Measurements from ENCODE around the gene RASA1.

The RASA1 gene

GRCh38 chr5:87361536-87362213, 94.0 kb downstream of the RASA1 start:
- peaks cover 7% of the 10 kb centered on the region; the same call in 1 of the 2 replicates for H3K36me3 ChIP-seq (ENCODE audit: insufficient read depth, low read length)
- TF ChIP-seq EZH2 (IDR thresholded peaks at IDR 0.05; ENCODE audit: borderline replicate concordance, low read length) (no peak), CTCF (IDR thresholded peaks at IDR 0.05; ENCODE audit: low read length) (no peak)
- no peaks in the 10 kb centered on the region for H4K20me1 ChIP-seq (ENCODE audit: insufficient read depth, low read length)

GRCh38 chr5:87367243-87367642, 99.6 kb downstream of the RASA1 start:
- H3K4me1 ChIP-seq (ENCODE audit: insufficient read depth, low read length, severe bottlenecking), result no peaks in the 10 kb centered on the region
- no peak overlapping the region for H2AFZ ChIP-seq (ENCODE audit: low read length)
- no peaks in the 10 kb centered on the region for H3K9me3 ChIP-seq (ENCODE audit: low read length)
- peaks cover 23% of the 10 kb centered on the region; the same call in 1 of the 2 replicates for H3K36me3 ChIP-seq (ENCODE audit: insufficient read depth, low read length)
- no peaks in the 10 kb centered on the region for H3K9me2 ChIP-seq (ENCODE audit: low read depth, low read length)
- H4K20me1 ChIP-seq (ENCODE audit: insufficient read depth, low read length), result no peaks in the 10 kb centered on the region
- H3K9ac ChIP-seq (ENCODE audit: low read length), result no peak overlapping the region
- no peak overlapping the region for H3K27ac ChIP-seq (ENCODE audit: low read depth, low read length, poor library complexity, severe bottlenecking)
- no peaks in the 10 kb centered on the region for H3F3A ChIP-seq (ENCODE audit: insufficient read depth, low read length)
- TF ChIP-seq EZH2 (IDR thresholded peaks at IDR 0.05; ENCODE audit: borderline replicate concordance, low read length) (no peak), CTCF (IDR thresholded peaks at IDR 0.05; ENCODE audit: low read length) (no peak)
- no peak overlapping the region for H3K4me3 ChIP-seq (ENCODE audit: low read depth, low read length, poor library complexity, severe bottlenecking)
- H3K27me3 ChIP-seq (ENCODE audit: insufficient read depth, low read length), result no peaks in the 10 kb centered on the region
- no peaks in the 10 kb centered on the region for H3K79me2 ChIP-seq (ENCODE audit: insufficient read depth, low read length)
- H3K4me2 ChIP-seq (ENCODE audit: low read length), result no peak overlapping the region

More at GRCh38 chr5:87361536-87362213, 94.0 kb downstream of the RASA1 start:
- Histone ChIP-seq H3K79me2 (ENCODE audit: insufficient read depth, low read length) (no peaks in the 10 kb centered on the region), H2AFZ (ENCODE audit: low read length) (no peak overlapping the region), H3K4me3 (ENCODE audit: low read depth, low read length, poor library complexity, severe bottlenecking) (no peak overlapping the region), H3K27ac (ENCODE audit: low read depth, low read length, poor library complexity, severe bottlenecking) (no peak overlapping the region), H3K9me3 (ENCODE audit: low read length) (no peaks in the 10 kb centered on the region), H3K27me3 (ENCODE audit: insufficient read depth, low read length) (no peaks in the 10 kb centered on the region), H3F3A (ENCODE audit: insufficient read depth, low read length) (no peaks in the 10 kb centered on the region), H3K9ac (ENCODE audit: low read length) (no peak overlapping the region), H3K4me1 (ENCODE audit: insufficient read depth, low read length, severe bottlenecking) (no peaks in the 10 kb centered on the region), H3K9me2 (ENCODE audit: low read depth, low read length) (no peaks in the 10 kb centered on the region), H3K4me2 (ENCODE audit: low read length) (no peak overlapping the region)

- H3K9me2 ChIP-seq (ENCODE audit: low read depth, low read length), result no peaks in the 10 kb centered on the region
- no peak overlapping the region for H3K4me3 ChIP-seq (ENCODE audit: low read depth, low read length, poor library complexity, severe bottlenecking)
- no peak overlapping the region for H3K9ac ChIP-seq (ENCODE audit: low read length)
- no peak overlapping the region for H3K27ac ChIP-seq (ENCODE audit: low read depth, low read length, poor library complexity, severe bottlenecking)
- no peaks in the 10 kb centered on the region for H3K4me1 ChIP-seq (ENCODE audit: insufficient read depth, low read length, severe bottlenecking)
- H3K9me3 ChIP-seq (ENCODE audit: low read length), result no peaks in the 10 kb centered on the region
- H3K36me3 ChIP-seq (ENCODE audit: insufficient read depth, low read length), result peaks cover 33% of the 10 kb centered on the region
- no peak for TF ChIP-seq CTCF (IDR thresholded peaks at IDR 0.05; ENCODE audit: low read length)
- no peak for TF ChIP-seq EZH2 (IDR thresholded peaks at IDR 0.05; ENCODE audit: borderline replicate concordance, low read length)
- no peaks in the 10 kb centered on the region for H3F3A ChIP-seq (ENCODE audit: insufficient read depth, low read length)
- no peaks in the 10 kb centered on the region for H4K20me1 ChIP-seq (ENCODE audit: insufficient read depth, low read length)
- H2AFZ ChIP-seq (ENCODE audit: low read length), result no peak overlapping the region
- no peaks in the 10 kb centered on the region for H3K79me2 ChIP-seq (ENCODE audit: insufficient read depth, low read length)
- no peaks in the 10 kb centered on the region for H3K27me3 ChIP-seq (ENCODE audit: insufficient read depth, low read length)
- no peak overlapping the region for H3K4me2 ChIP-seq (ENCODE audit: low read length)
These were observed 100.9 kb downstream of the RASA1 start for GRCh38 chr5:87368601-87369000.

Data from OCI-LY1 (cell line).